Fibroblast of the aortic adventitia (primary cell): ENCODE results near the gene NFATC4. TPM values are rescaled to one million over a fixed set of nuclear protein-coding genes. Genes with fewer than 3 reads are reported as not detected.

ENCODE experiments used
- DNase-seq: peaks from one replicate; pipeline ENCODE4 v3.0.0-alpha.2; 2010; ENCODE audit warnings: low read depth
- H3K4me3 ChIP-seq: 2 replicates; pipeline ENCODE4 v1.5.1; 2011; ENCODE audit warnings: low read depth, mild to moderate bottlenecking, control low read depth, low read length, moderate library complexity
- total RNA-seq: library from RNA; depleted of rRNA; stranded (reverse); fragments of >200 nt; gene quantifications from 2 replicates; pipeline ENCODE4 v1.2.3, GENCODE V29; 2012; ENCODE audit warnings: low replicate concordance
- TF ChIP-seq, protein P1 (sequence below): IDR thresholded peaks from 2 replicates; pipeline ENCODE4 v1.5.1; 2011; ENCODE audit warnings: mild to moderate bottlenecking, low read length, control low read depth, inconsistent platforms; ENCODE audit not compliant: insufficient read depth

The NFATC4 gene
- total RNA-seq, 1 donor: 77.9 TPM

DNA sequence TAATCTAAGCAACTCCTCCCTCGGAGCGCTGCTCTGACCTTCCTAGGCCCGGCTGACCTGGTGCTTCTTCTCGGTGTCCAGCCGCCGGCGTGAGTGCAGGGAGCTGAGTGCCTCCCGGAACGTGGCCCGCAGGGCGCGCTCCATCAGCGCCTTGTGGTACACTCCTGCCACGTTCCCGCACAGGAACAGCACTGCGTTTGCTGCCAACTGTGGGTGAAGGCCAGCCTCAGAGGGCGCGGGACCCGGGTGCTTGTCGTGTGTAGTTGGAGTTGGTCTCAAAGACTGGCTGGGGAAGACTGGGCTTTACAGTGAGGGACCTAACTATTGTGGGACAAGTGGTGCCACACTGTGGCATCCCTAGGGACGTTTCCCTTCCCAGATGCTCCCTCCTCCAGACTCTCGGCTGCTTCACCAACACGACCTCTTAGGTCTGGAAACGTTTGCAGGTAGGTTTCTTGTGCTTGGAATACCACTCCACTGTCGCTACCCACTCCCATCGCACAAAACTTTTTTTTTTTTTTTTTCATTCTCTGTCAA, 36.2 kb upstream of the NFATC4 start:
- TF ChIP-seq, protein P1, sequence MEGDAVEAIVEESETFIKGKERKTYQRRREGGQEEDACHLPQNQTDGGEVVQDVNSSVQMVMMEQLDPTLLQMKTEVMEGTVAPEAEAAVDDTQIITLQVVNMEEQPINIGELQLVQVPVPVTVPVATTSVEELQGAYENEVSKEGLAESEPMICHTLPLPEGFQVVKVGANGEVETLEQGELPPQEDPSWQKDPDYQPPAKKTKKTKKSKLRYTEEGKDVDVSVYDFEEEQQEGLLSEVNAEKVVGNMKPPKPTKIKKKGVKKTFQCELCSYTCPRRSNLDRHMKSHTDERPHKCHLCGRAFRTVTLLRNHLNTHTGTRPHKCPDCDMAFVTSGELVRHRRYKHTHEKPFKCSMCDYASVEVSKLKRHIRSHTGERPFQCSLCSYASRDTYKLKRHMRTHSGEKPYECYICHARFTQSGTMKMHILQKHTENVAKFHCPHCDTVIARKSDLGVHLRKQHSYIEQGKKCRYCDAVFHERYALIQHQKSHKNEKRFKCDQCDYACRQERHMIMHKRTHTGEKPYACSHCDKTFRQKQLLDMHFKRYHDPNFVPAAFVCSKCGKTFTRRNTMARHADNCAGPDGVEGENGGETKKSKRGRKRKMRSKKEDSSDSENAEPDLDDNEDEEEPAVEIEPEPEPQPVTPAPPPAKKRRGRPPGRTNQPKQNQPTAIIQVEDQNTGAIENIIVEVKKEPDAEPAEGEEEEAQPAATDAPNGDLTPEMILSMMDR: no peak
- no peak overlapping the region for H3K4me3 ChIP-seq
- DNase-seq: no peak

DNA sequence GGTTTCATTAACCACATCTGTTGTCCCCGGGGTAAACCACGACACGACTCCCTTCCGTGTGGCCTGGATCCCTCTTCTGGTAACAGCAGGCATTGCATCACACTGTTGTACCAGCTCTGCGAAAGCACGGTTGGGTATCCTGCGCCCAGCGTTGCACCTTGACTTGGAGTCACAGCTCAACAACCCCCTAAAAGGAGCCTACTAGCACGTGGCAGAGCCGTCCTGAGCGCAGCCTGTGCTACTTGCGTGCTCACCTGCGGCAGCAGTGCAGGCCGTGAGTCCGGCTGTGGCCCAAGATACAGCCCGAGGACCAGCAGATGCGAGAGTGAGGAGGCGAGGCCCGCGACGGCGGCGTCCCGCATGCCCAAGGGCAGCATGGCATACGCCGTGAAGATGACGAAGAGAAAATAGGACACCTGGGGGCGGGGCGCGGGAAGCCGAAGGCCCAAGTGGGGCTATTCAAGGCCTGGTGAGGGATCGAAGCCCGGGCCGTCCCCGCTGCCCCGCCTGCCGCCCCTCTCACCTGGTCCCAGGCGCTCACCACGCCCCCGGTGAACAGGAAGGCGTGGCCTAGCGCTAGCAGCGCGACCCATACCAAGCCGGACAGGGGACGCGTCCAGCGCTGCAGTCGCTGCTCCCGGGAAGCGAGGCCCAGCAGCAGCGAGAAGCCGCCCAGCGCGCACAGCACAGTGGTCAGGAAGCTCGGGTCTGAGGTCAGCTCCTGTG, 35.6 kb upstream of the NFATC4 start:
- peak; percentile 63 for DNase-seq
- TF ChIP-seq, protein P1: peak; percentile 86
- H3K4me3 ChIP-seq: peak overlapping the region; percentile 22

DNA sequence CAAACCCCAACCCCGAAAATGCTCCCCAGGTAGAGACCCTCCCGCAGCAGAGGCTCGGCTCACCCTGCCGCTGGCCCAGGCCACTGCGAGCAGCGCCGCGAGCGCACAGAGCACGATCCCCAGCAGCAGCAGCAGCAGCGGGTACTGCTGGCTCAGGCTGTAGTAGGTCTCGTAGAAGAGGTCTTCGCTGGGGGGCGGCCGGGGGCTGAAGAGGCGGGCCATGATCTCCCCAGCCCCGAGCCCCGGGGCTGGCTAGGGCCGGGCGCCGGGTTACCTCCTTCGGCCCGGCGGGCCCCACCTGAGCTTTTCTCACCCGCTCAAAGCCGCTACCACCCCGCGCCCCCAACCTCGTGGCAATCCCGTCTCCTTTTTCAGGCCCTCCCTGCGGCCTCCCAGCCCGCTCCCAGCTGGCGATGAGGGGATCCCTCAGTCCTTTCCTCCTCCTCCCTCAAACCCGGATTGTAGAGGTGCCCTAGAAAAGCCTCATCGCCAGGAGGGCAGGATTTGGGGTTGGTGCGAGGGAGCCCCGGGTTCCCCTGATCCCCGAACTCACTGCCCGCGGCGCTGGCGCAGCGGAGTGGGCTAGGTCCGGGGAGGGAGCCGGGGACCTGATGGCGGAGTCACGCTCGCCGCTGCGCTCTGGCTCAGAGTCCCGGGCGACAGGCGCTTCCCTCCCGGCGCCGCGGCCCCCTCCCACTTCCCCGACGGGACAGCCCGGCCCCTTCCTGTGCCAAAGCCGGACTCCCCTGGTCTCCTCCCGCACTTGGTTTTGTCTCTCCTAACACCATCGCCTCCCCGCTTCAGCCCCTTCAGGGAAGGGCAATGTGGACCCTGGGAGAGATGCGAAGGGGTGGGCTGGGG, 33.3 kb upstream of the NFATC4 start, which contains the start of gene ADCY4:
Gene ADCY4 (minus strand): TSS at position 641 of the 861 bp plus-strand sequence. CDS start 419 bp downstream, at position 222.
- H3K4me3 ChIP-seq: peak within 1 kb of the TSS; percentile 46
- DNase-seq: no peak
- TF ChIP-seq, protein P1: no peak

DNA sequence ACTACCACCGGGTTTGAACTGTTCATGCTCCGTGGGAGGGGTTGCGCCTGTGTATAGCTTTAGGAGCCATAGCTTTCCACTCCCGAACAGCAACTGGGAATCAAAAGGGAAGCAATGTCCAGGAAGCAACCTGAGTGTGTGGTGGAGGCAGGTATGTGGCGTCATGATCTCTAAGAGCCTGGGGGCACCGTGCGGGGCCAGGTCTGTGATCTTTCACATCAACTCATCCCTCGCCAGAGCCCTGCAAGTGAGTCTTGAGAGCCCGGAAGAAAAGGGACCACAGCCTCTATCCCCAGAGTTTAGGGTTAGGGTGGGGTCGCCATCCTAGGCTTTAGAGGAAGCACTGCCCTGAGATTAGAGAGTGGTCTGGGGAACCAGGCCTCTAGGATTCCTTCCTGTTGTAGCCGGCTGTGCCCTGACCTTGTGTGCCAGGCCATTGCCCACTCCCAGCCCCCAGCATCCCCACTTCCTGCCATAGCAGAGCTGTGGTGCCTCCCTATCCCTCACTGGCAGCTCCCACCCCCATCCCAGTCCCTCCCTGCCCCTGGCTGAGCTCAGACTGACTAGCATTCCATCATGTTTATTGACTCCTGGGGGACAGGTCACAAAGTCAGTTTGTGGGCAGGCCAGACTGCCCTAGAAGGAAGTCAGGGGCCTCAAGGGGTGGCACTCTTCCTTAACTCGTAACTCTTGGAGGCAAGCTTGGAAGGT, 32.4 kb upstream of the NFATC4 start:
- no peak overlapping the region for H3K4me3 ChIP-seq
- TF ChIP-seq, protein P1: no peak
- DNase-seq: no peak

DNA sequence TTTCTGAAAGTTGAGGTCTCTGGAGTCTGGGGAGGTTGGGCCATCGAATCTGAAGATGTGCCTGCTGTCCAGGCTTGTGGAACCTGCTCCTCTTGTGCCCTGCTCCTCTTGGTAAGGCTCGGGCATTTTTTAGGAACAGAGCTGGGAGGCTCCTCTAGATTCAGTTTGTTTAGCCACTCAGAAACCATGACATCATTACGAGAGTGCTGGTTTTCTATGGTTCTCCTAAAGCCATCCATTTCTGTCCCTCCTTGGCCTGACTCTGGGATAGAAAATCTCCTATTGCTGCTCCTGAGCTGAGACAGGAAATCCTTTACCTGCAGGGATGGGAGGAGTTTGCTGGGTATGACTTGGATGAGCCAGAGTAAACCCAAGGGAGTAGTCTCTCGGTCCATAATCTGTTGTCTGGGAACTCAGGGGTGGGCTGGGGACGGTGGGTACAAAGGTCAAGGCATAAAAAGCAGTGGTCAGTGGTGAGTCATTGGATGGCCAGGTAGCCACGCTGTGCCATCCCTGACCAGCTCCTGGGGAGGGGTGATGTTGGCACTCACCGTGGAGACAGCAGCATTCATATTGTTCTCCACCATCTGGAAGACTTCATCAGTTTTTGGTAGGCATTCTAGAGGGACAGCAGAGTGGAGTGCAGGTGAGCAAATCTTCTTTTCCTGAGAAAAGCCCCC, 30.7 kb upstream of the NFATC4 start:
- TF ChIP-seq, protein P1: no peak
- DNase-seq: no peak

DNA sequence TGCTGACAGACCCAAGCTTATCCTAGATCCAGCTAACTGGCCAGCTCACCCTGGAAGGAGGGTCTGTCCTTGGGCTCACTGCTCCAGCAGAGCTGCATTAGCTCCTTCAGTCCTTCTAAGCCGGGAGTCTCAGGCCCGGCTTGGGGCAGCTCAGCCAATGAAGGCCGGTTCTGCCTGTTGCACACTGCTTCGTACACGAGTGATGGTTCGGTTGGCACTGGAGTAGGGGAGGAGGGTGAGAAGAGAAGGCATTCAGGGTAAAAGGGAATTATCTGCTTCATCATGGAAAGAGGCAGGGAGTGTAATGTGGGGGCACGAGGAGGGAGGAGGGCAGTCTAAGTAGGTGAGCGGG, 30.2 kb upstream of the NFATC4 start:
- TF ChIP-seq, protein P1: no peak
- H3K4me3 ChIP-seq: no peak overlapping the region
- DNase-seq: no peak

More for the DNA sequence above, 30.7 kb upstream of the NFATC4 start:
- H3K4me3 ChIP-seq: no peak overlapping the region
